GM12878 (cell line): ENCODE results near the gene LAMA4. TPM values are rescaled to one million over a fixed set of nuclear protein-coding genes. Genes with fewer than 3 reads are reported as not detected.

ENCODE experiments used
- BACH1 ChIP-seq: fragments of 450-650 bp; IDR thresholded peaks from 2 replicates; pipeline ENCODE4 v1.6.1; 2017; ENCODE audit warnings: mild to moderate bottlenecking, borderline replicate concordance
- EGR1 ChIP-seq, 2 experiments: IDR thresholded peaks; 1 replicate in 1 of 2; 2 replicates in 1 of 2; pipeline ENCODE4 v1.6.1; 2011 to 2012; ENCODE audit warnings: low read depth in 2 of 2, low read length in 2 of 2, borderline replicate concordance in 1 of 2, mild to moderate bottlenecking in 1 of 2, moderate library complexity in 1 of 2
- RELA ChIP-seq: fragments of 450-650 bp; IDR thresholded peaks from 2 replicates; pipeline ENCODE4 v1.8.0; 2014; ENCODE audit warnings: borderline replicate concordance; ENCODE audit not compliant: partially characterized antibody
- RUNX3 ChIP-seq: IDR thresholded peaks from 2 replicates; pipeline ENCODE4 v1.6.1; 2012; ENCODE audit warnings: low read length, inconsistent platforms
- SMAD1 ChIP-seq: fragments of 450-650 bp; IDR thresholded peaks from 2 replicates; pipeline ENCODE4 v1.6.1; 2018; ENCODE audit warnings: mild to moderate bottlenecking, low read depth; ENCODE audit not compliant: partially characterized antibody
- ZZZ3 ChIP-seq: IDR thresholded peaks from 2 replicates; pipeline ENCODE4 v1.6.1; 2011; ENCODE audit warnings: low read depth; ENCODE audit not compliant: control insufficient read depth, insufficient read length
- polyA plus RNA-seq, 11 experiments: library from polyadenylated mRNA; depleted of rRNA in 4 of 11; unstranded in 6 of 11; stranded (reverse) in 5 of 11; fragments of >200 nt; fragmentation: Nextera tagmentation in 4 of 11; fragmentation: Illumina TruSeq in 1 of 11; extraction: Ambion mirVana in 4 of 11; extraction: Trizol in 1 of 11; gene quantifications; 1 replicate in 1 of 11; 2 replicates in 10 of 11; pipeline versions ENCODE4 v1.2.1 to v1.2.3, GENCODE V29; 2011 to 2016; ENCODE audit warnings: inconsistent platforms in 2 of 11, missing spikeins in 2 of 11, low read depth in 1 of 11
- total RNA-seq, 4 experiments: library from RNA; depleted of rRNA in 3 of 4; stranded (reverse); fragments of >200 nt in 3 of 4; fragmentation: Illumina TruSeq in 1 of 4; extraction: Trizol in 1 of 4; gene quantifications; 2 replicates each; pipeline versions ENCODE4 v1.2.1 to v1.2.3, GENCODE V29; 2013 to 2021
- TF ChIP-seq, protein P1 (sequence below): fragments of 450-650 bp; formaldehyde crosslinking; IDR thresholded peaks from 2 replicates; pipeline ENCODE4 v1.4.0; 2022; ENCODE audit warnings: mild to moderate bottlenecking, moderate library complexity
- TF ChIP-seq, protein P2 (sequence below): fragments of 450-650 bp; IDR thresholded peaks from 2 replicates; pipeline ENCODE4 v1.6.1; 2017; ENCODE audit warnings: mild to moderate bottlenecking, moderate library complexity
- TF ChIP-seq, protein P3 (sequence below): IDR thresholded peaks from 2 replicates; pipeline ENCODE4 v1.6.1; 2011; ENCODE audit warnings: borderline replicate concordance, low read depth, mild to moderate bottlenecking, moderate library complexity, mixed read lengths, low read length; ENCODE audit not compliant: insufficient read depth; ENCODE audit errors: extremely low read length
- TF ChIP-seq, protein P4 (sequence below): IDR thresholded peaks from 2 replicates; pipeline ENCODE4 v1.6.1; 2011; ENCODE audit warnings: low read depth, mild to moderate bottlenecking, low read length, moderate library complexity, borderline replicate concordance; ENCODE audit errors: extremely low read depth
- TF ChIP-seq, protein P5 (sequence below): fragments of 450-650 bp; conservative IDR thresholded peaks from 2 replicates; pipeline ENCODE4 v1.6.1; 2017; ENCODE audit warnings: mild to moderate bottlenecking, moderate library complexity

The LAMA4 gene
- total and polyA plus RNA-seq, 10 of the 15 experiments (the other 5 are each of a cell fraction or from before 2014, with no cell fraction given): 0.11 to 0.21 (median 0.14) TPM; not detected in 7

DNA sequence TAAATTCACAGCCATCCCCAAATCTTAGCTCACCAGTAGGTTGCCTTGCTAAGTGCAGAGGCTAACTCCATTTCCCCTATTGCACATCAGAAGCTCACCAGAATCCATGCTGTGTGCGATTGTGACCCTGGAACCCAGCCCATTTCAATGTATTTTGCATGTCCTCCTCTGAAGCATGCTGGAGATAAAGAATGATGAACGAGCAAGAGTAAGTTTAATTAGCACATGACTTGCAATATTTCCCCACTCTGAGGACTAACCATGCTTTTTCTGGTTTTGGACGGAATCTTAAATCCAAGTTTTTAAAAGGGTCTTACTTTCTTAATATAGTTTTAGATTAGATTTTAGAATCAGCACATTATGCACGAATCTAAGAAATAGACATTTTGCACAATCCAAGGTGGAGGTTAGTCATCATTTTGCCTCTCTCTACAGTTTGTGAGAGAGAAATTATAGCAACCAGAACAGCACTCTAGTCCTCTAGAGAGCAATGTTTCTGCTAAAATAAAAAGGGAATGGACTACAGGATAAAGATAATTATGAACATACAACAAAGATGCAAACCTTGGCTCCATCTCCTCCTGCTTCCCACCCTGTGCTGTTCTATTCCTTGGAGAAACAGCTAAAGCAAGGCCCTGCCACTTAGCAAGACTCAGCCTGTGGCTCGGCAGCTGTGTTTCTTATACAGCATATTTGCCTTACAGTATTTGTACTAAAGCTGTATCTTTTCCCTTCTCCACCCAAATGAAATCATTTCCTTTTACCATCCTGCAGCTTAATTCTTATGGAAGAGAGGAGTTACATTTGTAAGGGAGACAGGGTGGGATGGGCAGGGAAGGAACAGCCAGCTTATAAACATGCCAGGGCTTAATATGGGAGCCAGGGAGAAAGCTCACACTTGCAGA is 24.9 kb upstream of the LAMA4 start (continued):
- TF ChIP-seq, protein P1, sequence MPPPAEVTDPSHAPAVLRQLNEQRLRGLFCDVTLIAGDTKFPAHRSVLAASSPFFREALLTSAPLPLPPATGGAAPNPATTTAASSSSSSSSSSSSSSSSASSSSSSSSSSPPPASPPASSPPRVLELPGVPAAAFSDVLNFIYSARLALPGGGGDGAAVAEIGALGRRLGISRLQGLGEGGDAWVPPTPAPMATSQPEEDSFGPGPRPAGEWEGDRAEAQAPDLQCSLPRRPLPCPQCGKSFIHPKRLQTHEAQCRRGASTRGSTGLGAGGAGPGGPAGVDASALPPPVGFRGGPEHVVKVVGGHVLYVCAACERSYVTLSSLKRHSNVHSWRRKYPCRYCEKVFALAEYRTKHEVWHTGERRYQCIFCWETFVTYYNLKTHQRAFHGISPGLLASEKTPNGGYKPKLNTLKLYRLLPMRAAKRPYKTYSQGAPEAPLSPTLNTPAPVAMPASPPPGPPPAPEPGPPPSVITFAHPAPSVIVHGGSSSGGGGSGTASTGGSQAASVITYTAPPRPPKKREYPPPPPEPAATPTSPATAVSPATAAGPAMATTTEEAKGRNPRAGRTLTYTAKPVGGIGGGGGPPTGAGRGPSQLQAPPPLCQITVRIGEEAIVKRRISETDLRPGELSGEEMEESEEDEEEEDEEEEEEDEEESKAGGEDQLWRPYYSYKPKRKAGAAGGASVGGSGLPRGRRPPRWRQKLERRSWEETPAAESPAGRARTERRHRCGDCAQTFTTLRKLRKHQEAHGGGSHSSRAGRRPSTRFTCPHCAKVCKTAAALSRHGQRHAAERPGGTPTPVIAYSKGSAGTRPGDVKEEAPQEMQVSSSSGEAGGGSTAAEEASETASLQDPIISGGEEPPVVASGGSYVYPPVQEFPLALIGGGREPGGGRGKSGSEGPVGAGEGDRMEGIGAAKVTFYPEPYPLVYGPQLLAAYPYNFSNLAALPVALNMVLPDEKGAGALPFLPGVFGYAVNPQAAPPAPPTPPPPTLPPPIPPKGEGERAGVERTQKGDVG (CRISPR knock-in tag): no peak
- TF ChIP-seq RELA (no peak), EGR1 (IDR thresholded peaks at IDR 0.05; ENCODE audit: borderline replicate concordance in 1 of 2, low read depth in 2 of 2, low read length in 2 of 2) (no peak), SMAD1 (no peak), RUNX3 (no peak), ZZZ3 (no peak), BACH1 (no peak)
- TF ChIP-seq, protein P2, sequence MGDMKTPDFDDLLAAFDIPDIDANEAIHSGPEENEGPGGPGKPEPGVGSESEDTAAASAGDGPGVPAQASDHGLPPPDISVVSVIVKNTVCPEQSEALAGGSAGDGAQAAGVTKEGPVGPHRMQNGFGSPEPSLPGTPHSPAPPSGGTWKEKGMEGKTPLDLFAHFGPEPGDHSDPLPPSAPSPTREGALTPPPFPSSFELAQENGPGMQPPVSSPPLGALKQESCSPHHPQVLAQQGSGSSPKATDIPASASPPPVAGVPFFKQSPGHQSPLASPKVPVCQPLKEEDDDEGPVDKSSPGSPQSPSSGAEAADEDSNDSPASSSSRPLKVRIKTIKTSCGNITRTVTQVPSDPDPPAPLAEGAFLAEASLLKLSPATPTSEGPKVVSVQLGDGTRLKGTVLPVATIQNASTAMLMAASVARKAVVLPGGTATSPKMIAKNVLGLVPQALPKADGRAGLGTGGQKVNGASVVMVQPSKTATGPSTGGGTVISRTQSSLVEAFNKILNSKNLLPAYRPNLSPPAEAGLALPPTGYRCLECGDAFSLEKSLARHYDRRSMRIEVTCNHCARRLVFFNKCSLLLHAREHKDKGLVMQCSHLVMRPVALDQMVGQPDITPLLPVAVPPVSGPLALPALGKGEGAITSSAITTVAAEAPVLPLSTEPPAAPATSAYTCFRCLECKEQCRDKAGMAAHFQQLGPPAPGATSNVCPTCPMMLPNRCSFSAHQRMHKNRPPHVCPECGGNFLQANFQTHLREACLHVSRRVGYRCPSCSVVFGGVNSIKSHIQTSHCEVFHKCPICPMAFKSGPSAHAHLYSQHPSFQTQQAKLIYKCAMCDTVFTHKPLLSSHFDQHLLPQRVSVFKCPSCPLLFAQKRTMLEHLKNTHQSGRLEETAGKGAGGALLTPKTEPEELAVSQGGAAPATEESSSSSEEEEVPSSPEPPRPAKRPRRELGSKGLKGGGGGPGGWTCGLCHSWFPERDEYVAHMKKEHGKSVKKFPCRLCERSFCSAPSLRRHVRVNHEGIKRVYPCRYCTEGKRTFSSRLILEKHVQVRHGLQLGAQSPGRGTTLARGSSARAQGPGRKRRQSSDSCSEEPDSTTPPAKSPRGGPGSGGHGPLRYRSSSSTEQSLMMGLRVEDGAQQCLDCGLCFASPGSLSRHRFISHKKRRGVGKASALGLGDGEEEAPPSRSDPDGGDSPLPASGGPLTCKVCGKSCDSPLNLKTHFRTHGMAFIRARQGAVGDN: no peak
- TF ChIP-seq, protein P3, sequence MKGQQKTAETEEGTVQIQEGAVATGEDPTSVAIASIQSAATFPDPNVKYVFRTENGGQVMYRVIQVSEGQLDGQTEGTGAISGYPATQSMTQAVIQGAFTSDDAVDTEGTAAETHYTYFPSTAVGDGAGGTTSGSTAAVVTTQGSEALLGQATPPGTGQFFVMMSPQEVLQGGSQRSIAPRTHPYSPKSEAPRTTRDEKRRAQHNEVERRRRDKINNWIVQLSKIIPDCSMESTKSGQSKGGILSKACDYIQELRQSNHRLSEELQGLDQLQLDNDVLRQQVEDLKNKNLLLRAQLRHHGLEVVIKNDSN: no peak
- TF ChIP-seq, protein P4, sequence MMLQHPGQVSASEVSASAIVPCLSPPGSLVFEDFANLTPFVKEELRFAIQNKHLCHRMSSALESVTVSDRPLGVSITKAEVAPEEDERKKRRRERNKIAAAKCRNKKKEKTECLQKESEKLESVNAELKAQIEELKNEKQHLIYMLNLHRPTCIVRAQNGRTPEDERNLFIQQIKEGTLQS: no peak
- TF ChIP-seq, protein P5, sequence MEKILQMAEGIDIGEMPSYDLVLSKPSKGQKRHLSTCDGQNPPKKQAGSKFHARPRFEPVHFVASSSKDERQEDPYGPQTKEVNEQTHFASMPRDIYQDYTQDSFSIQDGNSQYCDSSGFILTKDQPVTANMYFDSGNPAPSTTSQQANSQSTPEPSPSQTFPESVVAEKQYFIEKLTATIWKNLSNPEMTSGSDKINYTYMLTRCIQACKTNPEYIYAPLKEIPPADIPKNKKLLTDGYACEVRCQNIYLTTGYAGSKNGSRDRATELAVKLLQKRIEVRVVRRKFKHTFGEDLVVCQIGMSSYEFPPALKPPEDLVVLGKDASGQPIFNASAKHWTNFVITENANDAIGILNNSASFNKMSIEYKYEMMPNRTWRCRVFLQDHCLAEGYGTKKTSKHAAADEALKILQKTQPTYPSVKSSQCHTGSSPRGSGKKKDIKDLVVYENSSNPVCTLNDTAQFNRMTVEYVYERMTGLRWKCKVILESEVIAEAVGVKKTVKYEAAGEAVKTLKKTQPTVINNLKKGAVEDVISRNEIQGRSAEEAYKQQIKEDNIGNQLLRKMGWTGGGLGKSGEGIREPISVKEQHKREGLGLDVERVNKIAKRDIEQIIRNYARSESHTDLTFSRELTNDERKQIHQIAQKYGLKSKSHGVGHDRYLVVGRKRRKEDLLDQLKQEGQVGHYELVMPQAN: no peak
